Mesothelial cell of epicardium (in vitro differentiated cells): ENCODE data around the gene MYO1C. TPM values are rescaled to one million over a fixed set of nuclear protein-coding genes. Genes with fewer than 3 reads are reported as not detected.
"Not testable (repeated sequence)": the region's sequence is repeated elsewhere in the genome, so short reads cannot be mapped to it uniquely, and the experiment has no call there.

ENCODE experiments used
- DNase-seq, 2 experiments: peaks; one replicate each; pipeline ENCODE4 v3.0.0; 2021; ENCODE audit warnings: low spot score in 2 of 2; ENCODE audit not compliant: unreplicated experiment in 2 of 2
- H3K27ac Mint-ChIP-seq: 2 replicates; pipeline ENCODE4 v1.8.0; 2021; ENCODE audit warnings: mixed read lengths
- H3K27me3 Mint-ChIP-seq: 2 replicates; pipeline ENCODE4 v1.8.0; 2021; ENCODE audit warnings: low read depth, mixed read lengths
- H3K36me3 Mint-ChIP-seq: 2 replicates; pipeline ENCODE4 v1.8.0; 2021; ENCODE audit warnings: mixed read lengths
- H3K4me1 Mint-ChIP-seq: 2 replicates; pipeline ENCODE4 v1.8.0; 2021; ENCODE audit warnings: mixed read lengths
- H3K4me3 Mint-ChIP-seq: 2 replicates; pipeline ENCODE4 v1.8.0; 2021; ENCODE audit warnings: mild to moderate bottlenecking, moderate library complexity, mixed read lengths
- H3K9me3 Mint-ChIP-seq: 2 replicates; pipeline ENCODE4 v1.8.0; 2021; ENCODE audit warnings: mixed read lengths
- CTCF ChIP-seq: fragments of 200-600 bp; sonication (generic); IDR thresholded peaks from one replicate; pipeline ENCODE4 v1.5.0; 2021; ENCODE audit warnings: antibody characterized with exemption; ENCODE audit not compliant: unreplicated experiment
- total RNA-seq: library from RNA; stranded (reverse); gene quantifications from 3 replicates; pipeline ENCODE4 v1.2.1, GENCODE V29; 2021

MYO1C gene
- total RNA-seq, 1 donor from 2014 or later: 149 TPM

GRCh38 chr17:1423456-1424135 lies 68.9 kb downstream of the MYO1C start:
- Mint-ChIP-seq H3K36me3 (peaks cover 29% of the 10 kb centered on the region), H3K9me3 (no peaks in the 10 kb centered on the region), H3K4me1 (no peaks in the 10 kb centered on the region), H3K27ac (no peak overlapping the region), H3K4me3 (no peak overlapping the region), H3K27me3 (no peaks in the 10 kb centered on the region)
- no peak for DNase-seq
- no peak for TF ChIP-seq CTCF

- H3K4me1 Mint-ChIP-seq: no peaks in the 10 kb centered on the region
- H3K9me3 Mint-ChIP-seq: no peaks in the 10 kb centered on the region
- no peak for TF ChIP-seq CTCF
- peaks cover 29% of the 10 kb centered on the region for H3K36me3 Mint-ChIP-seq
- no peak overlapping the region for H3K4me3 Mint-ChIP-seq
- H3K27me3 Mint-ChIP-seq: no peaks in the 10 kb centered on the region
- DNase-seq: no peak
- no peak overlapping the region for H3K27ac Mint-ChIP-seq
Measured at GRCh38 chr17:1422885-1423284, 69.6 kb downstream of the MYO1C start.

GRCh38 chr17:1421470-1421869 lies 71.0 kb downstream of the MYO1C start:
- Mint-ChIP-seq H3K36me3 (peaks cover 30% of the 10 kb centered on the region), H3K4me1 (no peaks in the 10 kb centered on the region), H3K27me3 (no peaks in the 10 kb centered on the region), H3K27ac (no peak overlapping the region), H3K9me3 (no peaks in the 10 kb centered on the region), H3K4me3 (no peak overlapping the region)
- TF ChIP-seq CTCF: no peak
- no peak for DNase-seq

- no peaks in the 10 kb centered on the region for H3K4me1 Mint-ChIP-seq
- H3K4me3 Mint-ChIP-seq: no peak overlapping the region
- peaks cover 27% of the 10 kb centered on the region for H3K36me3 Mint-ChIP-seq
- no peaks in the 10 kb centered on the region for H3K9me3 Mint-ChIP-seq
- DNase-seq: no peak
- no peak overlapping the region for H3K27ac Mint-ChIP-seq
- no peaks in the 10 kb centered on the region for H3K27me3 Mint-ChIP-seq
- TF ChIP-seq CTCF: no peak
Measured at GRCh38 chr17:1420981-1421380, 71.5 kb downstream of the MYO1C start.

GRCh38 chr17:1420163-1420562 lies 72.3 kb downstream of the MYO1C start:
- no peak for DNase-seq
- TF ChIP-seq CTCF: no peak

GRCh38 chr17:1418476-1418875 lies 74.0 kb downstream of the MYO1C start:
- not testable (repeated sequence) for H3K27me3 Mint-ChIP-seq, DNase-seq, H3K9me3 Mint-ChIP-seq, H3K4me1 Mint-ChIP-seq, H3K27ac Mint-ChIP-seq, H3K4me3 Mint-ChIP-seq
- H3K36me3 Mint-ChIP-seq: peaks cover 14% of the 10 kb centered on the region

More at GRCh38 chr17:1420163-1420562, 72.3 kb downstream of the MYO1C start:
- H3K27ac Mint-ChIP-seq: no peak overlapping the region
- H3K4me1 Mint-ChIP-seq: no peaks in the 10 kb centered on the region
- H3K36me3 Mint-ChIP-seq: peaks cover 19% of the 10 kb centered on the region
- no peak overlapping the region for H3K4me3 Mint-ChIP-seq
- H3K9me3 Mint-ChIP-seq: no peaks in the 10 kb centered on the region
- no peaks in the 10 kb centered on the region for H3K27me3 Mint-ChIP-seq
